GM19438 (cell line): Measurements from ENCODE around the gene TRIM3.

ENCODE experiments used
- ATAC-seq: cut with Tn5 transposase; IDR thresholded peaks from one replicate; pipeline ENCODE4 v1.9.1; 2021; ENCODE audit warnings: low read depth; ENCODE audit not compliant: unreplicated experiment

The TRIM3 gene

GRCh38 chr11:6481012-6481923 is 7.5 kb upstream of the TRIM3 start, which contains the start of the genes ARFIP2 and TIMM10B:
Gene ARFIP2, minus strand, starts transcription at chr11:6481331. Its CDS starts 910 bp downstream, at chr11:6480421.
Gene TIMM10B, plus strand, starts transcription at chr11:6481501. Its CDS starts 16 bp downstream, at chr11:6481517.
- peak; percentile 99 for ATAC-seq

GRCh38 chr11:6480299-6480914 is 6.7 kb upstream of the TRIM3 start:
- no peak for ATAC-seq

DNA sequence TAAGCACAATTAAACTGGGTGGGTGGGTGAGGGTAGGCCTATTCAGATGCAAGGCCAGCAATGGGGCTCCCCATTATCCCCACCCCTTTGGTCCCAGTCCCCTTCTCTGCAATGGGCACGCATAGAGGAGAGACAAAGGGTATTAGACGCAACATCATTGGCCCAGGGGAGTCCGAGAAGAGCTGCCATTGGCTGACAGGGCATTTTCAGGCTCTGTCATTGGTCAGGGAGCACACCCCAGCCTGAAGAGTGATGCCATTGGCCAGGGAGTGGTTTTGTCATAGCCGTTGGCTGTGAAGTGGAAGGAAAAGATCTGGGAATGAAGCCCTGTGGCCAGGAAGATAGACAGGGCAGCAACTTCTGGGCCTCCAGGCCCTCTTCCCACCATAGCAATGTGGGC is 2.8 kb upstream of the TRIM3 start:
- no peak for ATAC-seq

GRCh38 chr11:6475936-6476335 is 2.2 kb upstream of the TRIM3 start:
- ATAC-seq = no peak

GRCh38 chr11:6474806-6475500 is 1.2 kb upstream of the TRIM3 start:
- ATAC-seq = no peak

GRCh38 chr11:6474413-6474792 is 662 bp upstream of the TRIM3 start:
- no peak for ATAC-seq

GRCh38 chr11:6472934-6473333 is 807 bp downstream of the TRIM3 start:
- ATAC-seq = no peak

- no peak for ATAC-seq
Observed at GRCh38 chr11:6469599-6469998, 4.1 kb downstream of the TRIM3 start.

DNA sequence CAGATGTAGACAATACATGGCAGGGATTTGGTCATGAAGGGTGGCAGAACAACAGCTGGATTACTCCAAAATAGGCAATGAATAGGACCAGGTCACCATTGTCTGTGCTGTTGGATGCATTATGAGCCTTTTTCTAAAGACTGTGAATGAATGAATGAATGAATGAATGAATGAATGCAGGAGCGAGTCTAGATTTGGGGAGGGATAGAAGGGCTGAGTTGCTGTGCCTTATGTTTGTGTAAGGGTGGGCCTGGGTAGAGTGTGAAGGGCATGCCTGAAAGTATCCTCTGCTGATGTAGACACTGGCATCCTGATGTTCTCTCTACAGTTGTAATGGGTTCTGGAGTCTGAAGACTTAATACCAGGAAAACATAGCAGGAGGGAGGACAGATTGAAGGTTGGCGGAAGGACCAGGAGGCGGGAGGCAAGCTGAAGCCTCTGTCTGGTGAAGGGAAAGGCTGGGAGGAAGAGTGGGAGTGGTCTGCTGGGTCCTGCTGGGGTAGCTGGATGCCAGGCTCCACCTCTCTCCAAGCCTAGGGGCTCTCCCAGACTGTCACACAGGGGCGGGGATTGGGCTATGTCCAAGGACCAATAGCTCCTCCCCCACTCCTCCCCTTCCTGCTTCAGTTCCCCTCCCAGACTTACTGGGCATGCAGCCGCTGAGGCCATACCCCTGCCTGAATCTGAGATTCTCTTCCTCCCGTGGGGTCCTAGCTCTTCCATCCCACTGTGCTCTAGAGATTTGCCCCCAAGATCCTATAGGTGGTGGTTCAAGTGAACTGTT is 4.8 kb downstream of the TRIM3 start:
- ATAC-seq = peak; percentile 78

GRCh38 chr11:6459099-6459450 is 14.7 kb downstream of the TRIM3 start:
- ATAC-seq = no peak

DNA sequence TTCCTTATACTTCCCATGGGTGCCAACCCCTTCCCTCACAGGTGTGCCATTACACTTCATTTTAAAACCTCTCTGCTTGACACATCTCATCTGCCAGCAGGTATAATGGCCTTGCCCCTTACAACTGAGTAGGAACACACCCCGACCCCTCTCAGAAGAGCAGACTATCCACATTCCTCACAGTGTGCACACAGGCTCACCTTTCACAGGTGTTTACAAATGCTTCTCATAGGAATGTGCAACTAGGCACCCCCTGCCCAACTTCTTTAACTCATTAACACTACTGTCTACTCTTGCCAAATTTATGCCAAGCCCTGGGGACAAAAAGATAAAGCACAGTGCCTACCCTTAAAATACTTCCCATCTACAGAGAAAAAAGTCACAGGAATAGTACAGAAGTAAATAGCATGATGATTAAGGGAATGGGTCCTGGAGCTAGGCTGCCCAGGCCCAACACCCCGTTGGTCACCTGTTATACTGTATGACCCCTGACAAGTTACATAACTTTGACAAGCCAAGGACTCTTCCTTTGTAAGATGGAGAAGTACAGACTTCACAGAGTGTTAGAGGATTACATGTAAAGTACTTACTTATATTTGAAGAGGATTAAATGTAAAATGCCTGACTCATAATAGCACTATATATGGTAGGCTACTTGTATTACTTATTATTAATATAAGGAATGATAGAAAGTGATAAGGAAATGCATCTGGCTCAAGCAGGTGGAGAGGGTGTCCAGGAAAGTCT is 15.2 kb downstream of the TRIM3 start:
- ATAC-seq = no peak

GRCh38 chr11:6457581-6458320 is 16.0 kb downstream of the TRIM3 start:
- ATAC-seq = no peak

- no peak for ATAC-seq
Observed at GRCh38 chr11:6456361-6457073, 17.2 kb downstream of the TRIM3 start.

- no peak for ATAC-seq
Observed at GRCh38 chr11:6455070-6455469, 18.7 kb downstream of the TRIM3 start.

- ATAC-seq = no peak
Observed at GRCh38 chr11:6453152-6453551, 20.6 kb downstream of the TRIM3 start.

GRCh38 chr11:6452219-6452618 is 21.5 kb downstream of the TRIM3 start:
- no peak for ATAC-seq

DNA sequence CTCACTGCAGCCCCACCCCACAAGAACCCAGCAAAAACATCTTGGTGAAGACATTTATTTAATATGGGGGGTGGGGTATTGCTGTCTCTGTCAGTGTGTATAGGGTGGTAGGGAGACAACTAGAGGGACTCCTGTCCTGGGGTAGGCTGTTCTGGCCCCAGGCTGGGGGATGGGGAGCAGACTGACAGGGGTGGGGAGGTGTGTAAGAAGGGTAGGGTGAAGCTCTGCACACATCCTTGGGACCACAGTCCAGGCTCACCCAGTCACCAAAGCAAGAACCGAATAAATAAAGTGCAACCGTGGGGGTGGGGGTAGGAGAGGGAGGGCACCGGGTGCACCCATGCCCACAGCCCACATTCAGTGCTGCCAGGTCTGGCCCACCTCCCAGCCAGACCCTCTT is 25.2 kb downstream of the TRIM3 start:
- no peak for ATAC-seq

GRCh38 chr11:6443269-6444003 is 30.3 kb downstream of the TRIM3 start:
- ATAC-seq = peak; percentile 90
